Umbilical cord (tissue), 2 donors: Measurements from ENCODE around the gene M6PR. TPM values are rescaled to one million over a fixed set of nuclear protein-coding genes. Genes with fewer than 3 reads are reported as not detected.
"Not testable (repeated sequence)": the region's sequence is repeated elsewhere in the genome, so short reads cannot be mapped to it uniquely, and the experiment has no call there.

Experiments used
- DNase-seq: peaks from one replicate; pipeline ENCODE4 v3.0.0-alpha.2; 2015; ENCODE audit warnings: low spot score
- total RNA-seq: library from RNA; depleted of rRNA; stranded (reverse); fragments of >200 nt; gene quantifications from one replicate; pipeline ENCODE4 v1.2.3, GENCODE V29; 2014; ENCODE audit warnings: low replicate concordance; ENCODE audit not compliant: insufficient read depth

M6PR gene
- total RNA-seq, 1 donor from 2014 or later, result 211 TPM

DNA sequence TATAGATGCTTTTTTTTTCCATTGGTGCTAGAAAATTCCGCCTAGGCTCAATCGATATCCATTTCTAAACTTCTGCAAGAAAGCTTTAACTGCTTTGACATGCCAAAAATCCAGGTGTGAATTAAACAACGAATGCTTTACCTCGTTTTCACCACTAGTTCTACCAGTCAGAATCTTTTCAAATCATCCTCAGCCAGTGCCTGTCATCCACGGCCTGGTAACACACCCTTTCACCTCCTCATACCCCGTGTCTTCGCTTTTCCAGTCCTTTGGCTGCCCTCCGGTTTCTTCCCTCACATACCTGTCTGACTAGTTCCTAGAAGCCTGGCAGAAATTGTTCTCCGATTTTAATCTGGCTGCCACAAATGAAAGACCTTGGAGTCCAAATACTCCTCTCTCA is 36.5 kb downstream of the M6PR start:
- peak; percentile 31 for DNase-seq

DNA sequence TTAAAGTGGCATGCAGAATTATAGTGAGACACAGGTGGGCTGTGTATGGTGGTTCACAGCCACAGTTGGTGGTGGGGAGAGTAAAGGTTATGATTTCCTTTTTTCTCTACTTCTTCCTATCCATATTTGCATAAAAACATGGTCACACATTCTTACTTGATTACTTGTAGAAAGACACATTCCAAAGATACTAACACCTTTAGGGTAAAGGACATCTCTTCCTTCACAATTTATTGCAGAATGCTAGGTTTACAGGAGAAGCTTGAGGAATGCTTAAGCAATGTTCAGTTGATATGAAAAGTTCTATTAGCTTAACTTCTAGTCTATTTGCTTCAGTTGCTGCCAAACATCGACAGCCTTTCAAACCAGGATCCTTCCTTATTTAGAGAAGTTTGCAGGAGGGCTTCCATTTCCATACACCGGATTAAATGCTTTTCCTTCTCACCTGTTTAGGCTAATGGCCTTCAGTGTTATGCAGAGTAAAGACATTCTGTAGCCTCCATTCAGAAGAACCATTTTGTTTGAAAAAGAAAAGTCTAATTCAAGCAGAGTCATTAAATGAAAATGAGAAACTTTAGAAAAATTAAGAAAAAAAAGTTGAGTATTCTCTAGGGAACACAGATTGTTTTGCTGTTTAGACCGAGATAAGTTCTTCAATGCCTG is 37.7 kb downstream of the M6PR start:
- no peak for DNase-seq

DNA sequence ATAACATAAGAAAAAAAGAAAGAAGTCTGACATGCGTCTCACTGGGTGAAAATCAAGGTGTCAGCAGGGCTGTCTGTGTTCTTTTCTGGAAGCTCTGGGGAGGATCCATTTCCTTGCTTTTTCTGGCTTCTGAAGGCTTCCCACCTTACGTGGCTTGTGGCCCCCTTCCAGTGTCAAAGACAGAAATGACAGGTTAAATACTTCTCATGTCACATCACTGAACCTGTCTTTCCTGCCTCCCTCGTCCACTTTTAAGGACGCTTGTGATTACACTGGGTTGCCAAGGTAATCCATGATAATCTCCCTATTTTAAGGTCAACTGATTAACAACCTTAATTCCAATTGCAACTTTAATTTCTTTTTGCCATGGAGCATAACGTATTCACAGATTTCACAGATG is 39.7 kb downstream of the M6PR start:
- no peak for DNase-seq

DNA sequence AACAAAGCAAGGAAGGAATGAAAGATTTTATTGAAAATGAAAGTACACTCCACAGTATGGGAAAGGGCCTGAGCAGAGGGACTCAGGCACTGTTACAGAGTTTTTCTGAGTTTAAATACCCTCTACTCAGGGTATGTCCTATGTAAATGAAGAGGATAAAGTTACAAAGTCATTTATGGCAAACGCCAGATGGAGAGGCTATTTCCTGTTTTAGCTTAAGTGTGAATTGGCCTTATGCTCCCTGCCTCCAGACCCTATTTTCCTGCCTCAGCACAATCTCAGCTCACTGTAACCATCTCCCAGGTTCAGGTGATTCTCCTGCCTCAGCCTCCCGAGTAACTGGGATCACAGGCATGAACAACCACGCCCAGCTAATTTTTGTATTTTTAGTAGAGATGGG is 41.9 kb downstream of the M6PR start:
- DNase-seq, result no peak

DNA sequence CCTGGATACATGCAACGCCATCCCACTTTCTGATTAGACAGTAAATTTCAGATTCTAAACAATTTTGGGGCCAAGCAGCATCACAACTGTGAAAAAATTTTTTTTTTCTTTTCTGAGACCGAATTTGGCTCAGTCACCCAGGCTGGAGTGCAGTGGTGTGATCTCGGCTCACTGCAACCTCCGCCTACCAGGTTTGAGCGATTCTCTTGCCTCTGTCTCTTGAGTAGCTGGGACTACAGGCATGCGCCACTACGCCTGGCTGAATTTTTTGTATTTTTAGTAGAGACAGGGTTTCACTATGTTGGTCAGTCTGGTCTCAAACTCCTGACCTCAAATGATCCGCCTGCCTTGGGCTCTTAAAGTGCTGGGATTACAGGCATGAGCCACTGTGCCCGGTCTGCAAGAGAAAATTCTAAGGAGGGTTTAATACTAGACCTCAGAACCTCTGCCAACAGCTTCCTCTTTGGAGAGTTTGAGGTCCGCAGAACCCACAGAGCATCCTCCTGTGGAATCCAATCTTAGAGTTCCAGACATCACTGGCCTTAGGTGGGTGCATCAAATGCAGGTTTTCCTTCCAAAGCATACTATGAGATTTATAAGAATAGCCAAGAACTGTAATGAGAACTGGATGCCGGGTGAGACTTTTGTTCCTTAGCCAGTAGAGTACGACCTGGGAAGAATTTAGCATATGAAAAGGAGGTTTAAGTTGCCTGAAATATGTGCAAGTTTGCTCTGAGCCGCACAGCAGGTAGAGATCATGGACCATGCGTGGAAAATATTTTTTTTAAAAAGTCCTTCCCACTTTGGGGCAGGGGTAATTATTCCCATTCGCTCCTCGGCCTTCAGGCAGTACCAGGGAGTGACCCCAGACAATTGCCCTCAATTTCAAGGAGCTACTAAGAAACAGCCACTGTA is 42.9 kb downstream of the M6PR start:
- no peak for DNase-seq

DNA sequence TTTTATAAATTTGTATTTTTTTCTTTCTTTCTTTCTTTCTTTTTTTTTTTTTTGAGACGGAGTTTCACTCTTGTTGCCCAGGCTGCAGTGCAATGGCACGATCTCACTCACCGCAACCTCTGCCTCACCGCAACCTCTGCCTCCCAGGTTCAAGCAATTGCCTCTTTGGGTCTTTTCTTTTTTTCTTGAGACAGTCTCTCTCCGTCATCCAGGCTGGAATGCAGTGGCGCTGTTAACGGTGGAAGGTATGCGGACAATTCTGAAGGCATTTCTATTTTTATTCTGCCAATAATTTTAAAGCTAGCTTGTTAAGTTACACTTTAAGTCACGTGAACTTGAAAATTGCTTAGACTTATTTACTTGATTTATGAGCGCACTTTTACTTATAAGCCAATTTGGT is 43.9 kb downstream of the M6PR start:
- DNase-seq, result peak; percentile 41

DNA sequence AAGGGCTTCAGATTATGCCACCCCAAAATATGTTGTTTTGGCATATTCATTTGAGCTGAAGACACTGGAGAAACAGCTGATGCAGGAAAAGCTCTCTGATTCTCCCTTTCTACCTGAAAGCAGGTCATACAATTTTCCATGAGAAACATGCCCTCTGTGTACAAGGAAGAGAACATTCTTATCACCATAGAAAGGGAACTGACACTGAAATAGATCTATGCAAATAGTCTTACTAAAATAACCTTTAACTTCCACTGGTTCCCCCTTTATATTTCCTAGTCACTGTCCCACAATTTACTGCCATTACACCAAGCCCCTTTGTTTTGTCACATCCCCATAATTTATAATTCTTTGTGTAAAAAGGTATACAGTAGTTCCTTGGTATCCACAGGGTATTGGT is 44.8 kb downstream of the M6PR start:
- no peak for DNase-seq

DNA sequence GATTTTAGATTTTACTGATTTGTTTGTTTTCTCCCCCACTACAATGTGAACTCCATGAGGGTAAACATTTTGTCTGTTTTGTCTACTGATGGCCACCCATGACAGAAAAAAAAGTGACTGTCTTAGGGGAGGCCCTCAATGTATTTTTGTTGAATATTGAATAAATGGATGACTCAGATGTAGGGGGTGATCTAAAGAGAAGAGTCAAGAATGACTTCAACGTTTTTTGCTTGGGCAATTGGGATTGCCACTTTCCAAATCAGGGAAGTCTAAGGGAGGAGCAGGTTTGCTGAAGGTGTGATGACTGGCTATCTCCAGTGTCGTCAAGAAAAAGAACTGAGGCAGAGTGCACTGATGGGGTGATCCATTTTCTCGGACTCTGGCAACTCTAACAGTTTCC is 45.8 kb downstream of the M6PR start:
- no peak for DNase-seq

DNA sequence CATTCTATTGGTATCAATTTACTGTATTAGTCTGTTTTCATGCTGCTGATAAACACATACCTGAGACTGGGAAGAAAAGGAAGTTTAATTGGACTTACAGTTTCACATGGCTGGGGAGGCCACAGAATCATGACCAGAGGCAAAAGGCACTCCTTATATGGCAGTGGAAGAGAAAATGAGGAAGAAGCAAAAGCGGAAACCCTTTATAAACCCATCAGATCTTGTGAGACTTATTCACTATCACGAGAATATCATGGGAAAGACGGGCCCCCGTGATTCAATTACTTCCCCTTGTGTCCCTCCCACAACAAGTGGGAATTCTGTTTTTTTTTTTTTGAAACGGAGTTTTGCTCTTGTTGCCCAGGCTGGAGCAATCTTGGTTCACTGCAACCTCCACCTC is 46.7 kb downstream of the M6PR start:
- not testable (repeated sequence) for DNase-seq

DNA sequence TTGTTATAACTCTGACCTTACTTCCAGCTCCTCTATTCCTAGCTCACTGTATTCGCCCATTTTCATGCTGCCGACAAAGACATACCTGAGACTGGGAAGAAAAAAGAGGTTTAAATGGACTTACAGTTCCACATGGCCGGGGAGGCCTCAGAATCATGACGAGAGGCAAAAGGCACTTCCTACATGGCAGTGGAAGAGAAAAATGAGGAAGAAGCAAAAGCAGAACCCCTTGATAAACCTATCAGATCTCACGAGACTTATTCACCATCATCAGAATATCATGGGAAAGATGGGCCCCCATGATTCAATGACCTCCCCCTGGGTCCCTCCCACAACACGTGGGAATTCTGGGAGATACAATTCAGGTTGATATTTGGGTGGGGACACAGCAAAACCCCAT is 49.6 kb downstream of the M6PR start:
- no peak for DNase-seq

DNA sequence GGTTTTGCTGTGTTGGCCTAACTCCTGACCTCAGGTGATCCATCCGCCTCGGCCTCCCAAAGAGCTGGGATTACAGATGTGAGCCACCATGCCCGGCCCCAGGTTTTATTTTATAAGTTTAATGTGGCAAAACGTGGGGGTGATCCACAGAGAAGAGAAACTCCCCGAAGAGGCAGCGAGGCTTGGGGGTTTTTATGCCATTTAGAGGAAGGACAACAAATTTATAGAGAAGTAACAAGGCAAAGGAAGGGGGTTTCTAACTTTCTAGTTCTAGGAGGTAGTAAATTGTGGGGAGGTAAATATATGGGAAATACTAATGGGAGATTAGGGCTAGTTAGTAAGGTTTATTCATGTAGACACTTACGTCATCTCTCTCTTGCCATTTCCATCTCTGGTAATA is 52.4 kb downstream of the M6PR start:
- DNase-seq, result no peak

DNA sequence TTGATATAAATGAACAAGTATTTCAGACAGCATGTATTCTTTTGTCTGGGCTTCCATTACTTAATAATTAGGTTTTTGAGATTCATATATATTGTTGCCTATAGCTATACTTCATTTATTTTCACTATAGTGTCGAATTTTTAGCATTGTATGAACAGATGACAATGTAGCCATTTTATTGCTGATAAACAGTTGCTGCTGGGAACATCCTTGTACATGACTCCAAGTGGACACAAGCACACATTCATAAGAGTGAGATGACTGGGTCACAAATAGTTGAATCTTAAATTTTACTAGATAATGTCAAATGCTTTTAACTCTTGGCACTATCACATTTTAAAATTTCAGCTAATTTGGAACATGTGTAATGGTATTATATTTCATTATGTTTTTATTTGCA is 54.5 kb downstream of the M6PR start:
- no peak for DNase-seq

DNA sequence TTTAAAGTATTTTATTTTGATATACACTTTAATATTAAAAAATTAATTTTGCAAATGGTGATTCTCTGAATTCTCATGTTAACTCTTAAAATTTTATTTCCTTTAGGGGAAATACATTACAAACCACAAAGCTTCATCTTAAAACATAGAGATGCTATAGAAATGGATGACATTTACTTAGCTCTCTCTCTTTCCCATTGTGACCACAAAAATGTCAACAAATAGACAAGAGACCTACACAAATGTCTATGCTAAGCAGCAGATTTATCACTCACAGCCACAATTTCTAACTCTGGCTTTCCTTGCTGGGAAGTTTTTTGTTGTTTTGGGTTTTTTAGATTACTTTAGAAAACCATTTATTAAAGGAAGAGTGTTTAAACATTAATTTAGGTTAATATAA is 55.1 kb downstream of the M6PR start:
- no peak for DNase-seq

DNA sequence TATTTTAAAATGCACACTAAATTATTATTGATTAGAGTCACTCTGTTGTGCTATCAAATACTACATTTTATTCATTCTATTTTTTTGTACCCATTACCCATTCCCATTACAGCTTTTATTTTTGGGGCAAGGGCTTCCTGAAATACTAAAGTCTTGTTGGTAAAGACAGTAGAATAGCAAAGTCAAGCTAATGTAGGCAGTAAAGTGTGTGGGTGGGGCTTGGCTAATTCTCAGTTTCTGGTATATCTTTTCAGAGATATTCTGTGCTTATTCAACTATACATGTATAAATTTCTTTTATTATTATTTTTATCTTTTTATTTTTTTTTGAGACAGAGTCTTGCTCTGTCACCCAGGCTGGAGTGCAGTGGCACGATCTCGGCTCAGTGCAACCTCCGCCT is 57.5 kb downstream of the M6PR start:
- DNase-seq, result no peak

Other genes with a start within 250 kb of the M6PR start
- 21.2 TPM for gene A2ML1, start 127.0 kb downstream of the M6PR start, total RNA-seq
- 59.7 TPM for gene PHC1, start 35.1 kb downstream of the M6PR start, total RNA-seq
- 12.3 TPM for gene KLRG1, start 39.9 kb upstream of the M6PR start, total RNA-seq
- gene A2M, start 166.3 kb upstream of the M6PR start, total RNA-seq, result 124 TPM